Neuronal stem cell (in vitro differentiated cells): ENCODE results near the gene NCS1.

Experiments used
- DNase-seq: peaks from one replicate; pipeline ENCODE4 v3.0.0-alpha.2; 2013; ENCODE audit warnings: low spot score
- H2AFZ ChIP-seq: one replicate; pipeline ENCODE4 v1.6.1; 2013; ENCODE audit warnings: mild to moderate bottlenecking, low read length, inconsistent platforms
- H2AK5ac ChIP-seq: 2 replicates; pipeline ENCODE4 v1.6.1; 2013; ENCODE audit warnings: low read depth, mild to moderate bottlenecking, inconsistent platforms, low read length, moderate library complexity, mixed read lengths
- H2BK120ac ChIP-seq: 2 replicates; pipeline ENCODE4 v1.6.1; 2013; ENCODE audit warnings: low read depth, mild to moderate bottlenecking, inconsistent platforms, low read length, moderate library complexity, mixed read lengths
- H2BK12ac ChIP-seq: one replicate; pipeline ENCODE4 v1.6.1; 2013; ENCODE audit warnings: low read length, inconsistent platforms
- H2BK15ac ChIP-seq: 2 replicates; pipeline ENCODE4 v1.6.1; 2013; ENCODE audit warnings: mild to moderate bottlenecking, low read length, inconsistent platforms, mixed read lengths
- H2BK5ac ChIP-seq: one replicate; pipeline ENCODE4 v1.6.1; 2013; ENCODE audit warnings: inconsistent platforms, mild to moderate bottlenecking, low read length, moderate library complexity
- H3K14ac ChIP-seq: one replicate; pipeline ENCODE4 v1.6.1; 2013; ENCODE audit warnings: low read length, inconsistent platforms
- H3K18ac ChIP-seq: 2 replicates; pipeline ENCODE4 v1.6.1; 2013; ENCODE audit warnings: low read length, inconsistent platforms
- H3K23ac ChIP-seq: 2 replicates; pipeline ENCODE4 v1.6.1; 2013; ENCODE audit warnings: low read depth, mild to moderate bottlenecking, mixed read lengths, low read length, inconsistent platforms; ENCODE audit not compliant: poor library complexity
- H3K27ac ChIP-seq: replicated peaks from 3 replicates; pipeline ENCODE4 v1.5.1; 2013; ENCODE audit warnings: low read length, inconsistent platforms
- H3K27me3 ChIP-seq, 3 experiments: 2 replicates each; pipeline ENCODE4 v1.6.1; 2013; ENCODE audit warnings: low read length in 3 of 3, mild to moderate bottlenecking in 2 of 3, inconsistent platforms in 1 of 3, low read depth in 1 of 3, mixed read lengths in 1 of 3, moderate library complexity in 1 of 3; ENCODE audit not compliant: control insufficient read depth in 3 of 3, insufficient read depth in 3 of 3
- H3K36me3 ChIP-seq, 2 donors: replicated peaks in 1 of 2; 2 replicates each; pipeline ENCODE4 v1.6.1; 2013; ENCODE audit warnings: low read length in 2 of 2; ENCODE audit not compliant: control insufficient read depth in 2 of 2, insufficient read depth in 2 of 2
- H3K4ac ChIP-seq: 2 replicates; pipeline ENCODE4 v1.6.1; 2013; ENCODE audit warnings: inconsistent platforms, mild to moderate bottlenecking, low read length, moderate library complexity
- H3K4me1 ChIP-seq, 2 donors: 1 replicate in 1 of 2; 2 replicates in 1 of 2; pipeline ENCODE4 v1.6.1; 2013; ENCODE audit warnings: low read length in 2 of 2, low read depth in 1 of 2; ENCODE audit not compliant: control insufficient read depth in 2 of 2, insufficient read depth in 1 of 2
- H3K4me2 ChIP-seq: one replicate; pipeline ENCODE4 v1.6.1; 2013; ENCODE audit warnings: mild to moderate bottlenecking, low read length, inconsistent platforms; ENCODE audit not compliant: insufficient read depth, poor library complexity, severe bottlenecking
- H3K4me3 ChIP-seq, 2 donors: 2 replicates each; pipeline ENCODE4 v1.5.1; 2013; ENCODE audit warnings: low read length in 2 of 2, mild to moderate bottlenecking in 2 of 2, inconsistent platforms in 1 of 2, moderate library complexity in 1 of 2
- H3K79me1 ChIP-seq: one replicate; pipeline ENCODE4 v1.6.1; 2013; ENCODE audit warnings: low read depth, mild to moderate bottlenecking, inconsistent platforms, low read length, moderate library complexity
- H3K9ac ChIP-seq: one replicate; pipeline ENCODE4 v1.6.1; 2013; ENCODE audit warnings: mild to moderate bottlenecking, low read depth, low read length, inconsistent platforms; ENCODE audit not compliant: poor library complexity
- H3K9me3 ChIP-seq, 2 donors: replicated peaks in 1 of 2; 2 replicates each; pipeline versions ENCODE3 to v1.6.1; 2013; ENCODE audit warnings: low read length in 2 of 2, mild to moderate bottlenecking in 2 of 2, inconsistent platforms in 1 of 2, low read depth in 1 of 2, mixed read lengths in 1 of 2, moderate library complexity in 1 of 2; ENCODE audit not compliant: control insufficient read depth in 2 of 2, insufficient read depth in 1 of 2
- H4K8ac ChIP-seq: one replicate; pipeline ENCODE4 v1.6.1; 2013; ENCODE audit warnings: low read depth, mild to moderate bottlenecking, inconsistent platforms, low read length, moderate library complexity
- H4K91ac ChIP-seq: one replicate; pipeline ENCODE4 v1.6.1; 2013; ENCODE audit warnings: low read length, low read depth, mild to moderate bottlenecking, inconsistent platforms; ENCODE audit not compliant: poor library complexity
- WGBS, 2 donors: extraction: QIAGEN DNeasy Blood & Tissue Kit; methylation state at CpG; one replicate each; pipeline ENCODE4 v1.1.7; 2013; ENCODE audit warnings: missing lambda C conversion rate in 2 of 2, mixed read lengths in 1 of 2; ENCODE audit not compliant: insufficient read length in 2 of 2, insufficient replicate concordance in 1 of 2; ENCODE audit errors: extremely low coverage in 2 of 2; 5-methylcytosine and 5-hydroxymethylcytosine counted together

NCS1 gene

GRCh38 chr9:130159915-130160670, 12.1 kb upstream of the NCS1 start:
- Histone ChIP-seq H2BK120ac (no peak overlapping the region), H3K18ac (peak overlapping the region; percentile 64), H2AFZ (no peak overlapping the region), H3K27me3 (no peaks in the 10 kb centered on the region), H2BK12ac (no peak overlapping the region), H3K4ac (no peak overlapping the region), H3K23ac (peak overlapping the region; percentile 80), H4K8ac (no peak overlapping the region), H2BK5ac (no peak overlapping the region), H3K79me1 (no peaks in the 10 kb centered on the region), H4K91ac (no peak overlapping the region), H2BK15ac (no peak overlapping the region), H3K4me3 (no peak overlapping the region), H2AK5ac (peak overlapping the region; percentile 88), H3K27ac (no peak overlapping the region), H3K9ac (peak overlapping the region; percentile 60), H3K4me2 (no peak overlapping the region), H3K9me3 (no peaks in the 10 kb centered on the region), H3K4me1 (peaks cover 4 to 5% of the 10 kb centered on the region in 2 donors), H3K14ac (no peak overlapping the region), H3K36me3 (no peaks in the 10 kb centered on the region)
- no peak for DNase-seq
- WGBS, 2 donors: no CpG with 5 or more reads among the region's 10 CpGs

GRCh38 chr9:130160862-130161470, 11.2 kb upstream of the NCS1 start:
- no peak overlapping the region for H3K18ac ChIP-seq
- no peak for DNase-seq
- no CpG with 5 or more reads among the region's 3 CpGs for WGBS, 2 donors

GRCh38 chr9:130165579-130165978, 6.6 kb upstream of the NCS1 start:
- Histone ChIP-seq H3K4me1 (peaks cover 0 to 4% of the 10 kb centered on the region in 2 donors), H3K36me3 (no peaks in the 10 kb centered on the region), H3K79me1 (no peaks in the 10 kb centered on the region), H3K4ac (no peak overlapping the region), H3K27me3 (peaks cover 0 to 6% (median 0%) of the 10 kb centered on the region in 3 experiments), H4K91ac (no peak overlapping the region), H3K4me2 (no peak overlapping the region), H3K23ac (no peak overlapping the region), H3K18ac (no peak overlapping the region), H3K14ac (no peak overlapping the region), H2BK120ac (no peak overlapping the region), H2AK5ac (no peak overlapping the region), H2AFZ (no peak overlapping the region), H4K8ac (no peak overlapping the region), H2BK5ac (no peak overlapping the region), H3K27ac (no peak overlapping the region), H3K9me3 (peaks cover 0 to 4% of the 10 kb centered on the region in 2 donors), H3K9ac (no peak overlapping the region), H2BK12ac (no peak overlapping the region), H3K4me3 (no peak overlapping the region), H2BK15ac (no peak overlapping the region)
- WGBS, 2 donors: no CpG with 5 or more reads among the region's 1 CpG
- no peak for DNase-seq

More at GRCh38 chr9:130160862-130161470, 11.2 kb upstream of the NCS1 start:
- Histone ChIP-seq H3K27ac (no peak overlapping the region), H3K27me3 (no peaks in the 10 kb centered on the region), H3K36me3 (no peaks in the 10 kb centered on the region), H2BK5ac (no peak overlapping the region), H2BK12ac (no peak overlapping the region), H4K91ac (no peak overlapping the region), H3K4ac (no peak overlapping the region), H3K4me3 (no peak overlapping the region), H3K9ac (no peak overlapping the region), H2BK120ac (no peak overlapping the region), H2AK5ac (no peak overlapping the region), H3K14ac (no peak overlapping the region), H3K4me1 (peaks cover 4 to 5% of the 10 kb centered on the region in 2 donors), H2AFZ (no peak overlapping the region), H3K79me1 (no peaks in the 10 kb centered on the region), H3K4me2 (no peak overlapping the region), H4K8ac (no peak overlapping the region), H3K23ac (no peak overlapping the region), H2BK15ac (no peak overlapping the region), H3K9me3 (no peaks in the 10 kb centered on the region)

- H2BK15ac ChIP-seq: no peak overlapping the region
- no peak overlapping the region for H3K18ac ChIP-seq
- H3K9ac ChIP-seq: no peak overlapping the region
- no peak overlapping the region for H4K8ac ChIP-seq
- H2BK5ac ChIP-seq: no peak overlapping the region
- H3K4ac ChIP-seq: no peak overlapping the region
- H3K23ac ChIP-seq: no peak overlapping the region
- H2AK5ac ChIP-seq: no peak overlapping the region
- no peak overlapping the region for H3K4me2 ChIP-seq
- no peak for DNase-seq
- H3K4me1 ChIP-seq: peaks cover 2 to 6% of the 10 kb centered on the region in 2 donors
- no peak overlapping the region for H2BK12ac ChIP-seq
- WGBS, 2 donors: no CpG with 5 or more reads among the region's 4 CpGs
- H3K27me3 ChIP-seq: peaks cover 0 to 12% (median 0%) of the 10 kb centered on the region in 3 experiments
- H3K9me3 ChIP-seq: peaks cover 0 to 4% of the 10 kb centered on the region in 2 donors
- H3K14ac ChIP-seq: no peak overlapping the region
- no peak overlapping the region for H2AFZ ChIP-seq
- H3K27ac ChIP-seq: no peak overlapping the region
- H2BK120ac ChIP-seq: no peak overlapping the region
- H3K4me3 ChIP-seq: no peak overlapping the region
- no peak overlapping the region for H4K91ac ChIP-seq
- no peaks in the 10 kb centered on the region for H3K36me3 ChIP-seq
- no peaks in the 10 kb centered on the region for H3K79me1 ChIP-seq
These were observed 5.8 kb upstream of the NCS1 start for GRCh38 chr9:130166399-130166798.
